WERI-Rb-1 (cell line): ENCODE data around the gene ADAM22.
"Not testable (repeated sequence)": the region's sequence is repeated elsewhere in the genome, so short reads cannot be mapped to it uniquely, and the experiment has no call there.

Source experiments
- DNase-seq: peaks from one replicate; pipeline ENCODE4 v3.0.0-alpha.2; 2020
- H3K27ac ChIP-seq: fragments of 250-450 bp; sonication (Bioruptor Pico); 2 replicates; pipeline ENCODE4 v1.5.1; 2020; ENCODE audit warnings: mild to moderate bottlenecking, moderate library complexity
- H3K27me3 ChIP-seq: fragments of 250-450 bp; sonication (Bioruptor Pico); 2 replicates; pipeline ENCODE4 v1.5.1; 2021; ENCODE audit warnings: mild to moderate bottlenecking, low read depth, moderate library complexity; ENCODE audit not compliant: insufficient read depth, severe bottlenecking
- H3K36me3 ChIP-seq: fragments of 250-450 bp; sonication (Bioruptor Pico); 2 replicates; pipeline ENCODE4 v1.5.1; 2020; ENCODE audit warnings: mild to moderate bottlenecking, moderate library complexity
- H3K4me3 ChIP-seq: 2 replicates; pipeline ENCODE4 v1.5.1; 2011; ENCODE audit warnings: low read depth, mild to moderate bottlenecking, control low read depth, low read length
- H3K9me3 ChIP-seq: fragments of 250-450 bp; sonication (Bioruptor Pico); 2 replicates; pipeline ENCODE4 v1.5.1; 2021; ENCODE audit warnings: mild to moderate bottlenecking, moderate library complexity; ENCODE audit not compliant: severe bottlenecking
- CTCF ChIP-seq: IDR thresholded peaks from 2 replicates; pipeline ENCODE4 v1.5.1; 2011; ENCODE audit warnings: low read depth, mild to moderate bottlenecking, control low read depth, inconsistent platforms, low read length

ADAM22 gene

GRCh38 chr7:88147949-88148348 lies 213.9 kb downstream of the ADAM22 start:
- no peak overlapping the region for H3K4me3 ChIP-seq
- no peak for DNase-seq
- no peak overlapping the region for H3K27ac ChIP-seq
- no peak for TF ChIP-seq CTCF
- no peaks in the 10 kb centered on the region; the same call in 1 of the 2 replicates for H3K36me3 ChIP-seq
- no peaks in the 10 kb centered on the region for H3K9me3 ChIP-seq
- no peaks in the 10 kb centered on the region for H3K27me3 ChIP-seq

- Histone ChIP-seq H3K27me3 (no peaks in the 10 kb centered on the region), H3K27ac (no peak overlapping the region), H3K9me3 (no peaks in the 10 kb centered on the region), H3K4me3 (no peak overlapping the region), H3K36me3 (no peaks in the 10 kb centered on the region; the same call in 1 of the 2 replicates)
- no peak for TF ChIP-seq CTCF
- DNase-seq: no peak
Observed at GRCh38 chr7:88150033-88150432, 216.0 kb downstream of the ADAM22 start.

- Histone ChIP-seq H3K4me3 (no peak overlapping the region), H3K9me3 (no peaks in the 10 kb centered on the region), H3K36me3 (no peaks in the 10 kb centered on the region), H3K27me3 (no peaks in the 10 kb centered on the region), H3K27ac (no peak overlapping the region)
- TF ChIP-seq CTCF: no peak
- no peak for DNase-seq
Observed at GRCh38 chr7:88151119-88151790, 217.2 kb downstream of the ADAM22 start.

- TF ChIP-seq CTCF: no peak
- H3K9me3 ChIP-seq: no peaks in the 10 kb centered on the region
- no peak overlapping the region for H3K27ac ChIP-seq
- no peak for DNase-seq
- no peaks in the 10 kb centered on the region for H3K27me3 ChIP-seq
- H3K4me3 ChIP-seq: no peak overlapping the region
- H3K36me3 ChIP-seq: no peaks in the 10 kb centered on the region
Observed at GRCh38 chr7:88153378-88153777, 219.3 kb downstream of the ADAM22 start.

GRCh38 chr7:88155756-88156155 lies 221.7 kb downstream of the ADAM22 start:
- Histone ChIP-seq H3K36me3 (no peaks in the 10 kb centered on the region), H3K4me3 (no peak overlapping the region), H3K27ac (no peak overlapping the region), H3K9me3 (no peaks in the 10 kb centered on the region), H3K27me3 (no peaks in the 10 kb centered on the region)
- TF ChIP-seq CTCF: no peak
- DNase-seq: no peak

GRCh38 chr7:88156356-88156755 lies 222.3 kb downstream of the ADAM22 start:
- no peaks in the 10 kb centered on the region for H3K36me3 ChIP-seq
- H3K27me3 ChIP-seq: no peaks in the 10 kb centered on the region
- TF ChIP-seq CTCF: no peak
- H3K9me3 ChIP-seq: no peaks in the 10 kb centered on the region
- DNase-seq: no peak
- no peak overlapping the region for H3K4me3 ChIP-seq
- H3K27ac ChIP-seq: no peak overlapping the region

GRCh38 chr7:88159741-88160140 lies 225.7 kb downstream of the ADAM22 start:
- H3K27me3 ChIP-seq, H3K36me3 ChIP-seq, H3K4me3 ChIP-seq, H3K27ac ChIP-seq, DNase-seq, H3K9me3 ChIP-seq: not testable (repeated sequence)
